KMS-11 (cell line): ENCODE measurements around the gene TRAF3IP3.

ENCODE experiments used
- H2AFZ ChIP-seq: fragments of 200-600 bp; sonication (generic); 2 replicates; pipeline ENCODE4 v1.6.1; 2016; ENCODE audit warnings: antibody characterized with exemption, mixed run types, low read depth
- H3K27ac ChIP-seq: fragments of 200-600 bp; sonication (generic); 2 replicates; pipeline ENCODE4 v1.6.1; 2016; ENCODE audit warnings: mild to moderate bottlenecking, mixed run types
- H3K27me3 ChIP-seq: fragments of 200-600 bp; sonication (generic); 2 replicates; pipeline ENCODE4 v1.6.1; 2017; ENCODE audit warnings: mild to moderate bottlenecking, low read depth, mixed run types, moderate library complexity; ENCODE audit not compliant: insufficient read depth
- H3K36me3 ChIP-seq: fragments of 200-600 bp; sonication (generic); 2 replicates; pipeline ENCODE4 v1.6.1; 2017; ENCODE audit warnings: mild to moderate bottlenecking, mixed run types; ENCODE audit not compliant: insufficient read depth
- H3K4me1 ChIP-seq: fragments of 200-600 bp; sonication (generic); 2 replicates; pipeline ENCODE4 v1.6.1; 2016; ENCODE audit warnings: mild to moderate bottlenecking, low read depth, mixed run types; ENCODE audit not compliant: poor library complexity, severe bottlenecking
- H3K4me2 ChIP-seq: fragments of 200-600 bp; sonication (generic); 2 replicates; pipeline ENCODE4 v1.7.0; 2016; ENCODE audit warnings: mild to moderate bottlenecking, mixed run types
- H3K4me3 ChIP-seq: fragments of 200-600 bp; sonication (generic); IDR thresholded peaks from 2 replicates; pipeline ENCODE4 v1.6.1; 2017; ENCODE audit warnings: low read depth, low read length, mixed read lengths; ENCODE audit not compliant: insufficient read depth
- H3K79me2 ChIP-seq: fragments of 200-600 bp; sonication (generic); 2 replicates; pipeline ENCODE4 v1.6.1; 2016; ENCODE audit warnings: low read depth, mixed run types; ENCODE audit not compliant: insufficient read depth
- H3K9ac ChIP-seq: fragments of 200-600 bp; sonication (generic); 2 replicates; pipeline ENCODE4 v1.6.1; 2016; ENCODE audit warnings: mild to moderate bottlenecking, mixed run types
- H4K20me1 ChIP-seq: fragments of 200-600 bp; sonication (generic); 2 replicates; pipeline ENCODE4 v1.6.1; 2016; ENCODE audit warnings: mild to moderate bottlenecking, mixed run types; ENCODE audit not compliant: insufficient read depth
- CTCF ChIP-seq: fragments of 200-600 bp; sonication (generic); conservative IDR thresholded peaks from 2 replicates; pipeline ENCODE4 v1.6.1; 2017; ENCODE audit warnings: low read depth, mild to moderate bottlenecking, antibody characterized with exemption, low read length, moderate library complexity, mixed read lengths

TRAF3IP3 gene

DNA sequence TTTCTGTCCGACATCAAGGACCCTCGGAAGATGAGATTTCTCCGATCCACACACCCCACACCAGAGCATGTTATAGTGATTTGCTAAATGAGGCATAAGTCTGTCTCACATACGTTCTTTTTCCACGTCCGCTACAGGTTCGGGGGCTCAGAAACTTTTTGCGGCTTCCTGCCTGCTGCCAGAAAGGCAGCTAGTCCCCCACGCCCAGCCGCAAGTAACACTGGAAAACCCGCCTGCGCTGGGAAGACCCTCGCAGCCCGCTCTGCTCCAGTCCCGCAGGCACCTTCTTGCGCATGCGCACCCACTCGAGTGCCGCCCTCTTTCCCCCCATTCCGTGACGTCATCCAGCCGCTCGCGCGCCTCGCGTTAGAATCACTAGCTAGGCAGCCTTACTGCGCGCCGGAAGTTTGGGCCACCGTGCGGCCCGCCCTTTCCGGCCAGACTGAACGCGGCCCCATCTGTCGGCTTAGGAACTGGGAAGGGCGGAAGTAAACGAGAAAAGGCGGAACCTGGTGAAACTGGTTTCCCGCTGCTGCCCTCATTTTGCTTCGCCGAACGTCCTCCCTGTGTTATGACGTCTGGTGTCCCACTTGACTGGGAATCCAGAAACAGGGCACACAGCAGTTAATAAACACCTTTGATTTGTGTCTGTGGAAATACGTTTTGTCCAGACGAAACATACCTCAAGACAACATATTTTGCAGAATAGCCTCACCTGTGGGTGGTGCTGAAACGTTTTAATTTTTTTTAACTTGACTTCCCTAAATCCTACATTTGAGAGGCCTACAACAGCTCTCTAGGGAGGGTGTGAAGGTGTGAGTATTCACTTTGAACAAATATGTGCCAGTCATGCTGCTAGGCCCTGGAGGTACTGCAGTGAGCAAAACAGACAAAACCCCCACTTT, 28.7 kb downstream of the TRAF3IP3 start, which contains the start of gene C1orf74:
TSS of gene C1orf74 (minus strand) at position 295 of the 905 bp plus-strand sequence. CDS start 925 bp downstream, outside the sequence.
- Histone ChIP-seq H3K4me3 (peak within 1 kb of the TSS; percentile 99), H3K4me1 (peaks cover 21% of the 10 kb centered on the region), H3K4me2 (peak within 1 kb of the TSS; percentile 75), H3K27me3 (no peaks in the 10 kb centered on the region), H3K9ac (peak within 1 kb of the TSS; percentile 63), H2AFZ (peak within 1 kb of the TSS; percentile 87), H3K36me3 (no peaks in the 10 kb centered on the region), H3K79me2 (peaks cover 9% of the 10 kb centered on the region; the same call in 1 of the 2 replicates), H3K27ac (peak within 1 kb of the TSS; percentile 66), H4K20me1 (no peaks in the 10 kb centered on the region)
- TF ChIP-seq CTCF: no peak

- no peak for TF ChIP-seq CTCF
- Histone ChIP-seq H3K4me3 (no peak overlapping the region), H3K79me2 (peaks cover 9% of the 10 kb centered on the region; the same call in 1 of the 2 replicates), H3K36me3 (no peaks in the 10 kb centered on the region), H3K4me2 (no peak overlapping the region), H2AFZ (peak overlapping the region; percentile 87), H3K27ac (no peak overlapping the region), H3K9ac (no peak overlapping the region), H3K27me3 (no peaks in the 10 kb centered on the region), H4K20me1 (no peaks in the 10 kb centered on the region), H3K4me1 (peaks cover 14% of the 10 kb centered on the region)
Measured at GRCh38 chr1:209785592-209785991, 29.7 kb downstream of the TRAF3IP3 start.

- Histone ChIP-seq H3K27ac (no peak overlapping the region), H3K4me1 (peaks cover 14% of the 10 kb centered on the region), H3K79me2 (peaks cover 9% of the 10 kb centered on the region; the same call in 1 of the 2 replicates), H3K4me3 (no peak overlapping the region), H3K36me3 (no peaks in the 10 kb centered on the region), H4K20me1 (no peaks in the 10 kb centered on the region), H2AFZ (no peak overlapping the region), H3K27me3 (no peaks in the 10 kb centered on the region), H3K9ac (no peak overlapping the region), H3K4me2 (no peak overlapping the region)
- TF ChIP-seq CTCF: no peak
Measured at GRCh38 chr1:209786146-209786545, 30.3 kb downstream of the TRAF3IP3 start.

GRCh38 chr1:209787551-209787950, 31.7 kb downstream of the TRAF3IP3 start:
- no peak for TF ChIP-seq CTCF
- Histone ChIP-seq H3K27ac (no peak overlapping the region), H3K36me3 (no peaks in the 10 kb centered on the region), H3K9ac (no peak overlapping the region), H3K4me2 (no peak overlapping the region), H3K4me1 (peaks cover 14% of the 10 kb centered on the region), H4K20me1 (no peaks in the 10 kb centered on the region), H3K27me3 (no peaks in the 10 kb centered on the region), H3K4me3 (no peak overlapping the region), H3K79me2 (peaks cover 9% of the 10 kb centered on the region; the same call in 1 of the 2 replicates), H2AFZ (no peak overlapping the region)
